ENCODE measurements around the gene IL2RG.

GRCh38 chrX:71099736-71100135 is 11.6 kb downstream of the IL2RG start:
- TF ChIP-seq CTCF (IDR thresholded peaks at IDR 0.05) (no peak), POLR2A (IDR thresholded peaks at IDR 0.05) (no peak)
